Stromal cell of bone marrow (primary cell): ENCODE data around the gene PSORS1C1.
"Not testable (repeated sequence)": the region's sequence is repeated elsewhere in the genome, so short reads cannot be mapped to it uniquely, and the experiment has no call there.

Experiments used
- DNase-seq: peaks from one replicate; pipeline ENCODE4 v3.0.0-alpha.2; 2012; ENCODE audit warnings: low read depth

PSORS1C1 gene

DNA sequence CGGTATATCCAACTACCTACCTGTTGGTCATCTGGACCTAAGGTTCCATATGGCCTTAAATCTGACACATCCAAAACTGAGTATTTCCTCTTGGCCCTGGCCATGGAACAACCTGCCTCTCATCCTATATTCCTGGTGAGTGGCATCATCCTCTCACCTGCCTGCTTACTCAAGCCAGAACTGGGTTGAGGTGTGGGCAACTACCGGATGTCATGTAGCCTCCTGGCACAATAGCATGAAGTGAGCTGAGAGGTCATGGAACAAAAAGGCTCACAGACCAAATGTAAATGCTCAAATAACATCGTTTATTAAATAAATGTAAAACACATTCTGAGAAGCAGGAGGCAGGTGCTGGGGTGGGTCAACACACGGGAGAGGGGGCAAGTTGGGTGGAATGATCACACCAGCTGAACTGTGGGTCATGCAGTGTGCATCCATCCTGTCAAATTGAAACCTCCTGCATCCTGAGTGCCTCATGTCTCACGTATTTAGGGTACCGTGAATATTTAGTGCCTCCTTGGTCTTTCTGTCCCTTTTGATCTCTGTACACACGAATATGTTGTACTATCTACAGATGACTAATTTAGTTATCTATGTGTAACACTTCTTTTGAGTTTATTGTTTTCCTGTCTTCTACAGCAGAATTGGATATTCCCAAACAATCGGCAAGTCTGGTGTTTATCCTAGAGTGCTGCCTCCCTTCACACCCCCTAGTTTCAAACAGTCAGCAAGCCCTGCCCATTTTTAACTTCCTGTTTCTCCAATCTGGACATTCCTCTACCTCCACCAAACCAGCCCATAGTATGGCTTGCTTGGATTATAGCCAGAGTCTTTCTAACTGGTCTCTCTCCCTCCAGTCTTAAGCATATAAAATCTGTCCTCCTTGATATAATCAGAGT lies 63.8 kb downstream of the PSORS1C1 start:
- no peak for DNase-seq

DNA sequence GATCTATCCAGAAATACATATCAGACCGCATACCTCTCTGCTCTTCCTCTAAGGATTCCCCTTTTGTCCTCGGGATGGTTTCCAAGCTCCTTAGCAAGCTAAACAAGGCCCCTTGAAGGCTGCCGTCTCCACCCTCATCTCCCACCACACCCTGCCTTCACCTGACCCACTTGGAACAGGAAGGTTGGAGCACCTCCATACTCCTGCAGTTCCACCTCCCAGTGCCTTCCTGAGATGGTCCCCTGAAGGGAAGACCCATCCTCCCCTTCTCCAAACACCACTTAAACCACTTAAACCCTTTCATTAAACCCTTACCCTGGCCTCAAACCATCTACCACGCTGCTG lies 64.4 kb downstream of the PSORS1C1 start:
- DNase-seq = no peak

GRCh38 chr6:31179896-31180295 lies 65.3 kb downstream of the PSORS1C1 start:
- no peak for DNase-seq

GRCh38 chr6:31180500-31180899 lies 65.9 kb downstream of the PSORS1C1 start:
- peak; percentile 78 for DNase-seq

- DNase-seq = not testable (repeated sequence)
Observed at GRCh38 chr6:31183287-31183686, 68.7 kb downstream of the PSORS1C1 start.

GRCh38 chr6:31183859-31184258 lies 69.3 kb downstream of the PSORS1C1 start:
- DNase-seq = not testable (repeated sequence)

DNA sequence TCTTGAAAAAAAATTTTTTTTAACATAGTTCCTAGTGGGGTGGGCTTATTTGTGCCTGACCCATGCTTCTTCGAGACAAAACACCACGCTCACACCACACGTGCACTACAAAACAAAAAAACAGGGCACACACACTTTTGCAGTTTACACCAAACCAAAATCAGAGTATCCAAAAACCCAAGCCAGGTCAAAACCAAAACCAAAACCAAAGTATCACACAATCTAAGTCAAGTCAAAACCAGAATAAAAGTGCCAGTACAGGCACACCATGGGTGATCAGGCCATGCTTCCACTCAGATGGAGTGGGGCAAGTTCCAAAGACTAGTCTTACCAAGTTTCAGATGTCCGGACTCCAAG lies 71.1 kb downstream of the PSORS1C1 start:
- not testable (repeated sequence) for DNase-seq

DNA sequence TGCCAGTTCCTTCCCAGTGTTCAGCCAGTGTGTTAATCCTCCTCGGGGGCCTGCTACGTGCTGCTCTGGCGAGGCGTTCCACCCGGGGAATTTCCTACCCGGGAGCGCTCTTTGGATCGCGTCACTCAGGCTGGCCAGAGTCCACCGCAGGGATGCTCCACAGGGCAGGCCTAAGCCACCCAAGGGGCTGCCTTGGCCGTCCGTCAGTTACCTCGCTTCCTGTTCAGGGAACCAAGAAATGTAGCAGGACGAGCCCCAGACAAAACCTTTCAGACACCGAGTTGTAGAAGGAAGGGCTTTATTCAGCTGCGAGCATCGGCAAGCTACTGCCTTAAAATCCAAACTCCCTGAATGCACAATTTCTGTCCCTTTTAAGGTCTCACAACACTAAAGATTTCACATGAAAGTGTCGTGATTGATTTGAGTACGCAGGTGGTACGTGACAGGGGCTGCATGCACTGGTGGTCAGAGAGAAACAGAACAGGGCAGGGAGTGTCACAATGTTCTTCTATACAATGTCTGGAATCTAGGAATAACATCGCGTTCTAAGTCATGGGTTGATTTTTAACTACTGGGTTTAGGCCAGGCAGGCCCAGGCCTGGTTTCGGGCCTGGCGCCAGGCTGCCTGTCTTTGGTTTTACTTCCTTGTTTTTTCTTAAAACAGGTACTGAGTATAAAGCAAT lies 71.6 kb downstream of the PSORS1C1 start:
- DNase-seq = peak; percentile 50

DNA sequence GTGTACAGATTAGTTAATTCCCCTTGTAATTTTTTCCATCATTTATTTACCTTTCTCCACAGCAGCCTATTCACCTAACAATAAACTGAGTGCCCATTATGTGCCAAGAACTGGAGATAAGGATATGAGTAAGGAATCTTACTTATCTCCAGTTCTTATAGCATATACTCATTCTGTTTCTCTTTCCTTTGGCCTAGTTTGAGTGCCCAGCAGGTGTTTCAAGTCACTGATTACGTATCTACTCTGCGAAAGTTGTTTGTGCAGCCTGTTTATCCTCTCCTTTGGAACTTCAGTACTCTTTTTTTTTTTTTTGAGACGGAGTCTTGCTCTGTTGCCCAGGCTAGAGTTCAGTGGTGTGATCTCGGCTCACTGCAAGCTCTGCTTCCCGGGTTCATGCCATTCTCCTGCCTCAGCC lies 73.2 kb downstream of the PSORS1C1 start:
- no peak for DNase-seq

GRCh38 chr6:31189223-31189622 lies 74.6 kb downstream of the PSORS1C1 start:
- not testable (repeated sequence) for DNase-seq
